ENCODE measurements around the gene OR1L6. TPM values are rescaled to one million over a fixed set of nuclear protein-coding genes. Genes with fewer than 3 reads are reported as not detected.

OR1L6 gene
- total RNA-seq, 1 donor from 2014 or later = not detected

DNA sequence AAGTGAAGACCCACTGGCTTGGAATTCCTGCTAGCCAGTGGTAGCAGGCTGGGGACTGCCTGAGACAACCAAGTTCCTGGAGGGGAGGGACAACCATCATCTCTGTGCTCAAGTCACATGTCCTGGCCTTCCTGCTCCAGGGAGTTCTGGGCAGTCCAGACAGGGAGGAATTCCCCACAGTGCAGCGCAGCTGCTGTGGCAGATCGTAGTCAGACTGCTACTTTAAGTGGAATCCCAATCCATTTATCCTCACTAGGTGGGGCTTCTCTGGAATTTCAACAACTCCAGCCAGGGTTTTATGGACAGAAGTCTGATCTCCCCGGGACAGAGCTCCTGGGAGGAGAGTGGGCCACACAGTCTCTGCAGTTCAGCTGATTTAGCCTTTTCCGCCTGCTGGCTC lies 25.7 kb downstream of the OR1L6 start:
- Histone ChIP-seq H3K4me3 (no peak overlapping the region), H3K4me1 (no peaks in the 10 kb centered on the region), H3K36me3 (no peaks in the 10 kb centered on the region), H3K27ac (no peak overlapping the region), H3K9me3 (peaks cover 18 to 51% of the 10 kb centered on the region in 2 donors), H3K27me3 (no peaks in the 10 kb centered on the region)
- intact Hi-C loops (cut with DNase I) = no loop called here
- TF ChIP-seq, protein P1, sequence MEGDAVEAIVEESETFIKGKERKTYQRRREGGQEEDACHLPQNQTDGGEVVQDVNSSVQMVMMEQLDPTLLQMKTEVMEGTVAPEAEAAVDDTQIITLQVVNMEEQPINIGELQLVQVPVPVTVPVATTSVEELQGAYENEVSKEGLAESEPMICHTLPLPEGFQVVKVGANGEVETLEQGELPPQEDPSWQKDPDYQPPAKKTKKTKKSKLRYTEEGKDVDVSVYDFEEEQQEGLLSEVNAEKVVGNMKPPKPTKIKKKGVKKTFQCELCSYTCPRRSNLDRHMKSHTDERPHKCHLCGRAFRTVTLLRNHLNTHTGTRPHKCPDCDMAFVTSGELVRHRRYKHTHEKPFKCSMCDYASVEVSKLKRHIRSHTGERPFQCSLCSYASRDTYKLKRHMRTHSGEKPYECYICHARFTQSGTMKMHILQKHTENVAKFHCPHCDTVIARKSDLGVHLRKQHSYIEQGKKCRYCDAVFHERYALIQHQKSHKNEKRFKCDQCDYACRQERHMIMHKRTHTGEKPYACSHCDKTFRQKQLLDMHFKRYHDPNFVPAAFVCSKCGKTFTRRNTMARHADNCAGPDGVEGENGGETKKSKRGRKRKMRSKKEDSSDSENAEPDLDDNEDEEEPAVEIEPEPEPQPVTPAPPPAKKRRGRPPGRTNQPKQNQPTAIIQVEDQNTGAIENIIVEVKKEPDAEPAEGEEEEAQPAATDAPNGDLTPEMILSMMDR (IDR thresholded peaks at IDR 0.05) = no peak
- no peak for DNase-seq (ENCODE audit: low spot score in 2 of 2)

GRCh38 chr9:122777052-122777451 lies 34.9 kb downstream of the OR1L6 start:
- H3K4me3 ChIP-seq = no peak overlapping the region
- intact Hi-C loops (cut with DNase I) = no loop called here
- no peaks in the 10 kb centered on the region for H3K27me3 ChIP-seq
- no peaks in the 10 kb centered on the region for H3K36me3 ChIP-seq
- H3K9me3 ChIP-seq = peaks cover 0 to 5% of the 10 kb centered on the region in 2 donors
- no peak for DNase-seq (ENCODE audit: low spot score in 2 of 2)
- TF ChIP-seq, protein P1 (IDR thresholded peaks at IDR 0.05) = no peak
- no peak overlapping the region for H3K27ac ChIP-seq
- H3K4me1 ChIP-seq = no peaks in the 10 kb centered on the region

- no peak overlapping the region for H3K27ac ChIP-seq
- no peaks in the 10 kb centered on the region for H3K4me1 ChIP-seq
- intact Hi-C loops (cut with DNase I) = no loop called here
- peaks cover 0 to 5% of the 10 kb centered on the region in 2 donors for H3K9me3 ChIP-seq
- no peaks in the 10 kb centered on the region for H3K27me3 ChIP-seq
- no peak overlapping the region for H3K4me3 ChIP-seq
- DNase-seq (ENCODE audit: low spot score in 2 of 2) = no peak
- TF ChIP-seq, protein P1 (IDR thresholded peaks at IDR 0.05) = no peak
- no peaks in the 10 kb centered on the region for H3K36me3 ChIP-seq
Observed at GRCh38 chr9:122777935-122778627, 36.0 kb downstream of the OR1L6 start.

DNA sequence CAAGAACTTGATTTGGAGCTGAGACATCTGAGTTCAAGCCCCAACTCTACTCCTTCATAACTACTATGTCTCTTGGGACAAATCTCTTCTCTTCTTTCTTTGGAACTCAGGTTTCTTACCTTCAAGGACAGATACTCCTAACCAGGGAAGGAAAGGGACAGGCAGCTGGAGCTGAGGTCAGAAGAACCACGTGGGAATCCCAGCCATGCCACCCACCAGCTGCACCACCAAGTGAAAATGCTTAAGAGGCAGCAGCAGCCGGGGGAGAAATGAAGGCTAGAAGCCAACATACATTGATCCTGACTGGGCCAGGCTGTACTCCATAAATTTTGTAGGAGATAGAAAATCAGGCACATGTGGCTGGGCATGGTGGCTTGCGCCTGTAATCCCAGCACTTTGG lies 37.1 kb downstream of the OR1L6 start:
- no peaks in the 10 kb centered on the region for H3K27me3 ChIP-seq
- no peaks in the 10 kb centered on the region for H3K36me3 ChIP-seq
- no peak for DNase-seq (ENCODE audit: low spot score in 2 of 2)
- TF ChIP-seq, protein P1 (IDR thresholded peaks at IDR 0.05) = no peak
- no peaks in the 10 kb centered on the region for H3K4me1 ChIP-seq
- H3K9me3 ChIP-seq = no peaks in the 10 kb centered on the region
- intact Hi-C loops (cut with DNase I) = no loop called here
- no peak overlapping the region for H3K27ac ChIP-seq
- no peak overlapping the region for H3K4me3 ChIP-seq

DNA sequence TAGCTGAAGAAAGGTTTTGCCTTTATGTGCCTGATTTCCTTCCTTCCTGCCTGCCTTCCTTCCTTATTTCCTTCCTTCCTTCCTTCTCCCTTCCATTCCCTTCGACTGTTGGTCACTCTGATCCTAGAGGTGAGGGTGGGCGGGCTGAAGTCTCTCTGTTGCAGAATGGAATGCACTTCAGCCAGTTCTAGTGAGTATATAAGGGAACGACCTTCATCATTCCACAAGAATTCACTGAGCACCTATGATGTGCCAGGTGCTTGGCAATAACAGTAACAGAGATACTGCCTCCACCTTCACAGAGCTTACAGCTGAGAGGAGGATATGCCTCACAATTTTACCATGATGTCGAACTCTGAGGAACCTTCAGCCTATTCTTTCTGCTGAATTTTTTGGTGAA lies 37.9 kb downstream of the OR1L6 start:
- Histone ChIP-seq H3K4me1 (no peaks in the 10 kb centered on the region), H3K36me3 (no peaks in the 10 kb centered on the region), H3K9me3 (no peaks in the 10 kb centered on the region)

More for the DNA sequence above, 37.9 kb downstream of the OR1L6 start:
- TF ChIP-seq, protein P1 (IDR thresholded peaks at IDR 0.05) = no peak
- no peaks in the 10 kb centered on the region for H3K27me3 ChIP-seq
- DNase-seq (ENCODE audit: low spot score in 2 of 2) = no peak
- intact Hi-C loops (cut with DNase I) = no loop called here
- no peak overlapping the region for H3K4me3 ChIP-seq
- H3K27ac ChIP-seq = no peak overlapping the region
